Stomach (tissue), 9 donors: Measurements from ENCODE around the gene TROAP. TPM values are rescaled to one million over a fixed set of nuclear protein-coding genes. Genes with fewer than 3 reads are reported as not detected.

Experiments
- DNase-seq, 2 donors: peaks; one replicate each; pipeline versions ENCODE4 v3.0.0 to v3.0.0-alpha.2; 2013 to 2019
- H3K27ac ChIP-seq, 5 donors: fragments of 200-600 bp in 4 of 5; sonication (generic) in 4 of 5; one replicate each; pipeline ENCODE4 v1.5.1; 2013 to 2019; ENCODE audit warnings: mild to moderate bottlenecking in 1 of 5, moderate library complexity in 1 of 5
- H3K27me3 ChIP-seq, 3 donors: fragments of 200-600 bp; sonication (generic); one replicate each; pipeline ENCODE4 v1.5.1; 2017 to 2019; ENCODE audit warnings: mixed run types in 1 of 3
- H3K36me3 ChIP-seq, 4 donors: fragments of 200-600 bp; sonication (generic); 1 replicate in 3 of 4; 2 replicates in 1 of 4; pipeline ENCODE4 v1.5.1; 2016 to 2019
- H3K4me1 ChIP-seq, 4 donors: fragments of 200-600 bp; sonication (generic); one replicate each; pipeline ENCODE4 v1.5.1; 2016 to 2019
- H3K4me3 ChIP-seq, 4 donors: fragments of 200-600 bp; sonication (generic) in 3 of 4; one replicate each; pipeline ENCODE4 v1.5.1; 2016 to 2019; ENCODE audit warnings: mild to moderate bottlenecking in 1 of 4
- H3K9me3 ChIP-seq, 4 donors: fragments of 200-600 bp; sonication (generic); one replicate each; pipeline ENCODE4 v1.5.1; 2016 to 2019
- CTCF ChIP-seq, 7 experiments: fragments of 450-650 bp in 4 of 7; fragments of 200-600 bp in 3 of 7; sonication (generic) in 3 of 7; IDR thresholded peaks; one replicate each; pipeline ENCODE4 v1.5.1; 2016 to 2019; ENCODE audit warnings: antibody characterized with exemption in 7 of 7, control low read depth in 2 of 7, mild to moderate bottlenecking in 1 of 7
- EP300 ChIP-seq: sonication (generic); formaldehyde crosslinking; IDR thresholded peaks from one replicate; pipeline ENCODE4 v1.6.1; 2017; ENCODE audit warnings: antibody characterized with exemption
- POLR2A ChIP-seq, 4 donors: fragments of 450-650 bp; IDR thresholded peaks; one replicate each; pipeline ENCODE4 v1.6.1; 2016; ENCODE audit warnings: antibody characterized with exemption in 4 of 4, control low read depth in 2 of 4, mild to moderate bottlenecking in 1 of 4, moderate library complexity in 1 of 4
- POLR2AphosphoS5 ChIP-seq, 3 donors: sonication (generic); formaldehyde crosslinking; IDR thresholded peaks; one replicate each; pipeline ENCODE4 v1.6.1; 2016; ENCODE audit warnings: antibody characterized with exemption in 3 of 3
- WGBS, 5 donors: extraction: QIAGEN DNeasy Blood & Tissue Kit in 3 of 5; methylation state at CpG; one replicate each; pipeline versions ENCODE4 v1.1.5 to v1.1.7; 2013 to 2018; 5-methylcytosine and 5-hydroxymethylcytosine counted together
- intact Hi-C: fragments of 100-400 bp; cut with DNase I; formaldehyde crosslinking; loops from one replicate; pipeline ENCODE4 v1.15.1; 2023; ENCODE audit warnings: low total_unique reads
- polyA plus RNA-seq, 3 donors: library from polyadenylated mRNA; stranded (reverse); fragments of 200-250 nt; gene quantifications; one replicate each; pipeline ENCODE4 v1.2.3, GENCODE V29; 2013
- total RNA-seq, 5 donors: library from RNA; depleted of rRNA; stranded (reverse); fragments of >200 nt; gene quantifications; one replicate each; pipeline versions ENCODE4 v1.1.0 to v1.2.3, GENCODE V29; 2014 to 2016
- donor health status: healthy with polysubstance abuse.
- donor health status: Bipolar disorder and iron deficiency.
- donor health status: healthy.

TROAP gene
- total and polyA plus RNA-seq, 8 donors: 1.4 to 54.2 (median 8.7) TPM

- peaks cover under 1 to 5% (median 4%) of the 10 kb centered on the region in 4 donors for H3K4me1 ChIP-seq
- no peak overlapping the region for H3K27ac ChIP-seq
- DNase-seq: no peak
- TF ChIP-seq POLR2A (IDR thresholded peaks at IDR 0.05): no peak
- no peak for TF ChIP-seq EP300
- TF ChIP-seq POLR2AphosphoS5 (IDR thresholded peaks at IDR 0.05): no peak
- no peak for TF ChIP-seq CTCF (IDR thresholded peaks at IDR 0.05)
- intact Hi-C loops: loop anchor here (5.0 kb wide), 1 partner anchor 49 kb away; the partner anchor contains the start of gene C1QL4
- no peak overlapping the region for H3K4me3 ChIP-seq
- H3K27me3 ChIP-seq: peaks cover 0 to 31% (median 3%) of the 10 kb centered on the region in 3 donors
- no peaks in the 10 kb centered on the region for H3K9me3 ChIP-seq
- H3K36me3 ChIP-seq: no peaks in the 10 kb centered on the region
- WGBS, 5 donors: 57 to 68% (median 66%) methylated on average over 6 of the region's 6 CpGs
Observed at GRCh38 chr12:49287876-49288275, 35.2 kb upstream of the TROAP start.

- DNase-seq: peak; percentile 58 to 81
- Histone ChIP-seq H3K9me3 (no peaks in the 10 kb centered on the region), H3K4me3 (no peak overlapping the region), H3K27me3 (peaks cover 0 to 37% (median 3%) of the 10 kb centered on the region in 3 donors), H3K36me3 (no peaks in the 10 kb centered on the region), H3K27ac (no peak overlapping the region), H3K4me1 (peaks cover 6 to 11% (median 10%) of the 10 kb centered on the region in 4 donors)
- intact Hi-C loops: loop anchor here (5.0 kb wide), 1 partner anchor 49 kb away; the partner anchor contains the start of gene C1QL4
- 6 to 11% (median 9%) methylated on average over 11 of the region's 11 CpGs for WGBS, 5 donors
- TF ChIP-seq POLR2AphosphoS5 (IDR thresholded peaks at IDR 0.05) (no peak), EP300 (no peak), POLR2A (IDR thresholded peaks at IDR 0.05) (no peak), CTCF (IDR thresholded peaks at IDR 0.05) (peak in 5 of 7 experiments; percentile 56 to 87 (median 84))
Observed at GRCh38 chr12:49288412-49288853, 34.6 kb upstream of the TROAP start.

GRCh38 chr12:49288922-49289555, 34.0 kb upstream of the TROAP start:
- peaks cover 7 to 16% (median 15%) of the 10 kb centered on the region in 4 donors for H3K4me1 ChIP-seq
- no peaks in the 10 kb centered on the region for H3K36me3 ChIP-seq
- peaks cover 0 to 36% (median 0%) of the 10 kb centered on the region in 3 donors for H3K27me3 ChIP-seq
- H3K9me3 ChIP-seq: no peaks in the 10 kb centered on the region
- 79 to 92% (median 89%) methylated on average over 9 of the region's 9 CpGs for WGBS, 5 donors
- no peak for DNase-seq
- H3K4me3 ChIP-seq: no peak overlapping the region
- no peak overlapping the region for H3K27ac ChIP-seq
- intact Hi-C loops: loop anchor here (5.0 kb wide), 1 partner anchor 48 kb away; the partner anchor contains the start of gene C1QL4
- no peak for TF ChIP-seq EP300
- TF ChIP-seq POLR2A (IDR thresholded peaks at IDR 0.05): no peak
- TF ChIP-seq CTCF (IDR thresholded peaks at IDR 0.05): no peak
- no peak for TF ChIP-seq POLR2AphosphoS5 (IDR thresholded peaks at IDR 0.05)

- WGBS, 5 donors: 36 to 51% (median 45%) methylated on average over 5 to 7 of the region's 7 CpGs
- TF ChIP-seq CTCF (IDR thresholded peaks at IDR 0.05): no peak
- TF ChIP-seq POLR2AphosphoS5 (IDR thresholded peaks at IDR 0.05): no peak
- TF ChIP-seq POLR2A (IDR thresholded peaks at IDR 0.05): no peak
- no peak for TF ChIP-seq EP300
- Histone ChIP-seq H3K36me3 (no peaks in the 10 kb centered on the region), H3K9me3 (no peaks in the 10 kb centered on the region), H3K4me3 (no peak overlapping the region), H3K27ac (peak overlapping the region in 2 of 5 donors; percentile 49 to 53), H3K27me3 (peaks cover 25 to 54% (median 31%) of the 10 kb centered on the region in 3 donors), H3K4me1 (peaks cover 26 to 49% (median 42%) of the 10 kb centered on the region in 4 donors)
- intact Hi-C loops: no loop called here
- DNase-seq: peak; percentile 30 to 35
Observed at GRCh38 chr12:49292729-49293055, 30.4 kb upstream of the TROAP start.
